Urothelium cell line (cell line): ENCODE data around the gene SEMA4D.
A peak's percentile ranks its signal among the peaks of the same experiment; 100 is the strongest.

Experiments used
- DNase-seq: peaks from one replicate; pipeline ENCODE4 v3.0.0; 2011; ENCODE audit warnings: low spot score, mixed read lengths
- FAIRE-seq: peaks from 2 replicates; lab custom pipeline; 2011; peaks lifted over from hg19 to GRCh38; lab: Jason Lieb, UNC

Gene SEMA4D

DNA sequence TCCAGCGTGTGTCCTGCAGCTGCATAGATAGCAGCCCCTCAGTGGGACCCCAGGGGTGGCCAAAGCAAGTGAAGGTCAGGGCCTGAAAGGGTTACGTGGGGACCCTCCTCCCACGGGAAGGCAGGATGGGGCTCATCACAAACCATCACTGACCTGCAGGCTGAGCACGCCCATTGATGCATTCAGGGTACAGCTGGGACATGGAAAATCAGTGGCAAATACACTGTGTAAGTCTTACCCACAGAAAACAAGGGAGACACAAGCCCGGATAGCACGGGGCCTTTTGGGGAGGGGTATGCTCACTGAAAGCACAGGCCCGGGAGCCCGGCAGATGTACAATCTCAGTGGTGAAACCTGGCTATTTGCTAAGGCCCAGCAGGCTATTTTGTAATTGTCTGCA lies 49.1 kb downstream of the SEMA4D start:
- no peak for FAIRE-seq

DNA sequence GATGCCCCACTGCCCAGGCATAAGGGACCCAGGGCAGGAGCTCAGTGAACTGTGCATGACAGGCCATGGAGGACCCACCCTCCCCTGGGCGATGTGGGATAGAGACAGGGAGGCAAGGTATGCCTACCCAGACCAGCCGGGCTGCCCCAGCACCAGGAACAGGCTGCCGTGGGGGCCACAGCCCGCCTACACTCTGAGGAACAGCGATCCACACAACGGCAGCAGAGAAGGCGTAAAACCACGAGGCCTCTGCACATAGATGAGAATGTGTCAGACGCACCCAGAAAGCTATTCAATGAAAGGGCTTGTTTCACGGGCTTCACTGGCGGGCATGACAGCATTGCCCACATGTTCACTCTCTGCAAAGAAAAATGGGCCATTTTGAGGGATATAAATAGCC lies 49.5 kb downstream of the SEMA4D start:
- FAIRE-seq: no peak
- DNase-seq: no peak

More for the DNA sequence above, 49.1 kb downstream of the SEMA4D start:
- DNase-seq: no peak

DNA sequence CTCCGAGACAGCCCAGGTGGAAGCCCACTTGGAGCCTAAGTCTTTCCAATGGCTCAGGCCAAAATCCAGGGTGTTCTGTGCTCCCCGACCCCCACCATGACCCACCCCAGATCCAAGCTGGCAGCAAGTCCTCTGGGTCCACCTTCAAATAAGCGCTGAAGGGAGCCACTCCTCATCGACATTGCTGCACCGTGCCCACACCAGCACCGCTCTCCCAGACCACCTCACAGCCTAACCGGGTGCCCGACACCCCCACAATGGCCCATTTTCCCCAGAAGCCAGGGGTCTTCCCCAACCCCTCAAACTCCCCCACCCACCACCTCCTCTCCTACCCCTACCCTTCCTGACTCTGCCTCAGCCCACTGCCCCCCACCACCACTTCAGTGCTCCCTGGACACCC lies 50.5 kb downstream of the SEMA4D start:
- FAIRE-seq: no peak
- no peak for DNase-seq

DNA sequence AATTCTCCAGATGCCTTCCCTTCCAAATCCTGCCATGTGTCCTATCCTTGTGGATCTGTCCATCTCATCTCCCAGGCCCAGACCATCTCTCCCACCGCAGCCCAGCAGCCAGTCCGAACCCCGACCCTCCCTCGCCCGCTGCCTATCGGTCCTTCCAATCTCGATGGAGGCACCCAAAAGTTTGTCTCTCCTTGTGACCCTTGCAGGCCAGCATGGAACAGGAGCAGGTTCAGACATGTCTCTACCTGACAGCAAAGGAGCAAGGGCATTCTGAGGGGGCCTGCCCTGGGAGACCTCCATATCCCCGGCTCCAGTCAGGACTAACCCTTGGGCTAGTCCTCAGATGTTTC lies 51.0 kb downstream of the SEMA4D start:
- FAIRE-seq: no peak
- no peak for DNase-seq

DNA sequence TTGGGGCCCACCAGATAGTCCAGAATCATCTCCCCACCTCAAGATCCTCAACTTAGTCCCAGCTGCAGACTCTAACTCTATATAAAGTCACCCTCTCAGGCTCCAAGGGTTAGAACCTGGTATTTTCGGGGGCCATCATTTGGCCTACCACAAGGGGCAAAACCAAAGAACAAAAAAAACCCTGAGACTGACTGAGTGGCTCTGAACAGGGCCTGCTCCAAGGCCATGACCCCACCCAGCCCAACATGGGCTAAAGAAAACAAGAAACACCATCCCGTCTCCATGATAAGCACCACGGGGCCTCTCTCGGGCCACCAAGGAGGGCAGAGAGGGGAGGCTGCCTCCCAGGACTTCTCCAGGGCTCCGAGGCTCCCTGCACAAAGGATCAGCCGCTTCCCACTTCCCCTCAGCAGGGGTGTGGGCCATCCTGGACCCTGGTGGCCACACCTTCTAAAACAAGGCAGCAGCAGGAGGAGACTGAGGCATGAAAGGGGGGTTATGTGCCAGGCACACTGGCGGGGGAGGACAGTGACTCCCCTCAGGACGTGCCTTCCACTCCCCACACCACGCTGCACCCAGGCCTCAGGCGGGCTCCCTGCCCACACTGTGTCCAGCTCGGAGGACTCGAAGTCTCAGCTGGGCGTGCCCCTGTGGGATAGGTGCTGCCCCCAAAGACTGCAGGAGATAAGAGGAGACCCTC lies 51.5 kb downstream of the SEMA4D start:
- FAIRE-seq: no peak
- no peak for DNase-seq

DNA sequence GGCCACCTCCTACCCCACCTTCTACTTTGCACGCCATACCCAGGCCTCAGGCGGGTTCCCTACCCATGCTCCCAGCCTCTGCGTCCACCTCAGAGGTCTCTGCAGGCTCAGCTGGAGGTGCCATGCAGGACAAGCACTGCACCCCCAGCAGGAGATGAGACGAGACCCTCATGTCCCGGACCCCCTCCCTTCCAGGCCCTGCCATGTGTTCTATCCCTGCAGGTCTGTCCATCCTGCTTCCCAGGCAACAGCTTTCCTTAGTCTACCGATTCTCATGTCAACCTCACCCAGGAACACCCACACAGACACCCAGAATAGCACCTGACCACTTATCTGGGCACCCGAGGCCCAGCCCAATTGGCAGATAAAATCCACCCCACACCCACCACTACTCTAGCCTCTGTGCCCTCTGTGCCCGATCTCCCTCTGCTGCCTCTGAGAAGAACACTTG lies 52.1 kb downstream of the SEMA4D start:
- FAIRE-seq (no peak), DNase-seq (no peak)

DNA sequence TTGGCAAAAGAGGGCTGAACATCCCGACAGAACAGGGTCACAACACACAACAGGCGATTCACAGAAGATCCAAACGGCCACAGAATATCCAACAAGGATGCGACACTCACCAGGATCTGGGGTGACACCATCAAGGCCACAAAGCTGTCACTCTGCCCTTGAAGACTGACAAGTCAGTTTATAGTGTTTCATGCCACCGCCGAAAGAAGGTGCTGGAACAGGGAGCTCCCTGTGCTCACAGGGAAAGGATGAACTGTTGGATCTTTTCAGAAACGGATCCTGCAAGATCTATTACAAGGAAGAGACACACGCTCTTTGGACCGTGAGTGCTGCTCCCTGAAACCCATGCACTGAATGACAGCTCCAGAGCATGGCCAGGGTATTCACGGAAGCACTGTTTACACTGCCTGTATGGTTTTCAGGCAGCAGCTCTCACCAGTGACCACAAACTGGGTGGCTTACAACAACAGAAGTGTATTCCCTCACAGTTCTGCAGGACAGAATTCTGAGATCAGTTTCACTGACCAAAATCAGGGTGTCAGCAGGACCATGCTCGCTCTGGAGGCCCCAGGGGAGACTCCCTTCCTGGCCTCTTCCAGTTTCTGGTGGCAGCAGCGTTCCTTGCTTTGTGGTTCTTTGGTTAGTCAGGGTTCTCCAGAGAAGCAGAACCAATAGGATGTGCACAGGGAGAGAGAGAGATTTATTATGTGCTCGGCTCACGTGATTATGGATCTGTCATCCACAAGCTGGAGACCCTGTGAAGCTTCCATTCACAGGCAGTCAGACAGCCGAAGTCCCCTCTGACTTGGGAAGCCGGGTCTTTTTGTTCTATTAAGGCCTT lies 52.8 kb downstream of the SEMA4D start:
- FAIRE-seq: no peak

DNA sequence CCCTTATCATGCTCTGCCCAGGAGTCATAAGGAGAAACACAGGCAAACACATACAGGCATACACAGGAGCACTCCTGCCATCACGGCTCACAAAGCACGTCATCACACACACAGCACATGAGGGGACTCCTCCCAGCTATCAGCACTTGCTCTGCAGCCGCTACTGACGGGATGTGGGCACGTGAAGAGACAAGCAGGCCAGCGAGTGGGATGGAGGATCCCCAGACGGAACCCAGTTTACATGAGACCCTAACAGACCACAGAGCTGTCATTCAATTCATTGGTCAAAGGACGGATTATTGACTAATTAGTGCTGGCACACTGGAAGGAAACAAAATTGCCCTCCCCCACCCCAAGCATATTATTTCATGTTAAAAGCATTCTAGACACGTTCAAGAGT lies 53.6 kb downstream of the SEMA4D start:
- no peak for DNase-seq
- FAIRE-seq: no peak

More for the DNA sequence above, 52.8 kb downstream of the SEMA4D start:
- DNase-seq: no peak

DNA sequence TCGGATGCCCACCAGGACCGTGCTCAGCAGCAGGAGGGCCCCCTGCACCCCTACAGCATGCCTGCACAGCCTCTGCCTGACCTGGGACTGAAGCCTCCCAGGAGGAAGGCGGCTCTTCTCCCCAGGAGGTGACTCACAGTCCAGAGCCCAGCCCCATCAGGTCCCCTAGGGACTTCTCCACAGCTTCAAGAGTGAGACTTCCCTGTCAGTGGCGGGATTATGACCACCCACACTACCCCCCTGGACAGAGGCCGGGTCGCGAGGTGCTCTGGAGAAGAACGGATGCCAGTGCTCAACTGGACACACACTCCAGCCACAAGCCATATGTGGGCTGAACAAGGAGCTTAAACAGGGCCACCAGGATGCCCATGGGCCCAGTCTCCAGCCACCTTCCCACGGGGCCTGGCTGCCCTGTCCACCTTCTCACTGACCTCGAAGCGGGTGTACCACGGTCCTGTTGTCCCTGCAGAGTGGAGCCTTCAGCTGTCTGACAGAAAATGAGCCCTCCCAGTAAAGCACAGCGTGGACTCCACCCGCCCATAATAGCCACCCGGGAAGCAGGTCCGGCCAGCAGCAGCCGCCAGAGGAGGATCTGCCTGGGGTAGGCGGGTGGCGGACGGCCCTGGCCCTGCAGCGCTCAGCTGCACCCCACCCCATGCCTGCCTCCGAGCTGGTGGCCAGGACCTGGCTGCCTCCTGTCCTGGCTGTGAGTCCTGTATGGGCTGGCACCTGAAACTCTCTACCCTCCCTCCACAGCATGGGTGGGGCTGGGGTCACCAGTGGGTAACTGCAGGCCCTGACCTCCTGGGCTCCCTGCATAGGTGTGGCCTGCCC lies 54.7 kb downstream of the SEMA4D start:
- no peak for FAIRE-seq
- peak; percentile 53 for DNase-seq

DNA sequence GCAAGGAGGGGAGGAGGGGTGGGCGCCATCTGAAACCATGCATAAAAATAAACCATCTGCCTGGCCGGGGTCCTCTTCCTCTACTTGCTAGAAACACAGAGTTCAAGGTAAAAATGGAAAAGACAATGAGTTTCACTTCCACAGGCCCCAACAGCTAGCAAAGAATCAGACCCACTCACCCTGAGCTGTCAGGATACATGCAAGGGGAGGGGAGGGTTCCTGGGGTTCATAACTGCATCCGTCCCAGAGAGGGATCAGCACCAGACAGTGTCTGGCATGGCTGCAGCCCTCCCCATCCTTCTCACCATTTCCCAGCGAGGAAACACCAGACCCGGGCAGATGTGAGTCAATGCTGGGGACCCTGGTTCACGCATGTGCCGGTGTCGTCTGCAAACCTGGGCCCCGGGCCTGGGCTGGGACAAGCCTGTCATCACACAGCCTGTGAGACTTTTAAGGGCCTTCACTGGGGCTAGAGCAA lies 55.4 kb downstream of the SEMA4D start:
- FAIRE-seq (no peak), DNase-seq (no peak)

DNA sequence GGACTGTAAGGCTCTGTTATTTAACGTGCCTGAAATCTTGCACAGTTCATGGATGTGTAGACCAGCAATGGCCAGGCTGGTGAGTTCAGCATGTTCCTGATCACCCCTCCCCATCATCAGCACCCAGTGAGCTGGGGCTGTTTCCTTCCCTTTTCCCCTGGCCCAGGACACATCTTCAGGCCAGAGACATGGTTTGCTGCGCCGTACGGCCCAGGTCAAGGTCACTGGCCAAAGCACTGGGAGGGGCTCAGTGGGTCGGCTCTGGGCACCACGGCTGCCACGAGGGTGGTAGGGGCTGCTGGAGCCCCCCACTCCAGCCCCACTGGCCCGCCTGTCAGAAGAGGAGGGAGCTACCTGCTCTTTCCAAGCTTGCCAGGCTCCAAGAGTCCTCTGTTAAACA lies 55.9 kb downstream of the SEMA4D start:
- no peak for DNase-seq
- FAIRE-seq: no peak

DNA sequence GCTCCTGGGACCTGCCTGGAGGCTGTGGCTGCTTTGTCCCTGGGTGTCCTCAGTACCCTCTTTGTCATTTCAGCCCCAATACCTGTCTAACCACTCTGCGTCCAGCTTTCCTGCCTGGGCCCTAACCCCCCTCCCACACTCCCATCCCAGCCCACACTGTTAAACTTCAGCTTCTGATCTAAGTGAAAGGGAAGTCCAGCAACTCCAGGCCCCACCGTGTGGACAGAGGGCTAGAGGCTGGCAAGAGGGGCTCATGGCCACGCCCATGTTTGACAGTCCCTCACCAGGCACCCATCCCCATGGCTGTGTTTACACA lies 56.3 kb downstream of the SEMA4D start:
- no peak for FAIRE-seq
- DNase-seq: no peak

DNA sequence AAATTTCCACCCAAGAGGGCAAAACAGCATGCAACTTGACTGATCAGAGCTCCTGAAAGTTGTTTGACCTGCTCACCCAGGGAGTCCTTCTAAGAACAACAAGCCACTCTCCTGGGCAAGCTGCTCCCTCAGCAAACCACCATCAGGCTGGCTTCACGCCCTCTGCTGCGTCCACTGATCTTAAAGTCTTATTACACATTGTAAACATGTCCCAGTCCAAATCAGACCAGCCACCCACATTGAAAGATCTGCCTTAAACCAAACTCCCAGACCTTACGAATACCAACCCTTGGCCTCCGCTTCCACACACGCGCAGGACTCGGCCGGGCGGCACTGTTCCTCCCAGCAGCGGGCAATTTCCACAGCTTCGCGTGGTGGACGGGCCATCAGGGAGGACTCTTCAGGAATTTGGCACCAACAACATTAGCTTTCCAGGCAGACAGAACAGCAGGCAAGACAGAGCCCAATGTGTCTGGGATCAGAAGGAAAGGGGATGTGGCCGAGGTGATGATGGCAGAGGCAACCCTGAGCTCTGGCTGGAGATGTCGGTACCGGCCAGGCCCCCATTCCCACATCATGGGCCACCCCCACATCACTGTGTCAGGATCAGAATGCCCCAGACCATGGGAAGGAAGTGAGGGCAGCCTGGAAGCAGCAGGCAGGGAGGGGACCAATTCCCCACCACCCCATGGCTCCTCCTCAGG lies 56.8 kb downstream of the SEMA4D start:
- no peak for FAIRE-seq
- DNase-seq: no peak

DNA sequence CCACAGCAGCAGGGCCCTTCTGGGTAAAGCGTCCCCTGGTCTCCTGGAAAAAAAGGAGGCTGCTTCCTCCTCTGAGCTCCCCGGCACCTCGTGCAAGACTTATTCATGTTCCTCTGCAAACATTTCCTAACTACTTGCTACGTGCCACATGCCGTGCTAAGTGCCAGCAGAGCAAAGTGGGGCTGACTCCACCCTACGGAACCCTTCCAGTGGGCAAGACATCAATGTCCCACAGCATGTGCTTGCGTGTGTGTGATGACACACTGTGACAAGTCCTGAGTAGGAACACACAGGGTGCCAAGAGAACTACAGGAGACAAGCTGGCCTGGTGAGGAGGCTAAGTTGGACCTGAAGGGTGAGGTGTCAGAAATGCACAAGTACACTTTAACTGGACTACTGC lies 57.4 kb downstream of the SEMA4D start:
- DNase-seq: no peak
- FAIRE-seq: no peak

DNA sequence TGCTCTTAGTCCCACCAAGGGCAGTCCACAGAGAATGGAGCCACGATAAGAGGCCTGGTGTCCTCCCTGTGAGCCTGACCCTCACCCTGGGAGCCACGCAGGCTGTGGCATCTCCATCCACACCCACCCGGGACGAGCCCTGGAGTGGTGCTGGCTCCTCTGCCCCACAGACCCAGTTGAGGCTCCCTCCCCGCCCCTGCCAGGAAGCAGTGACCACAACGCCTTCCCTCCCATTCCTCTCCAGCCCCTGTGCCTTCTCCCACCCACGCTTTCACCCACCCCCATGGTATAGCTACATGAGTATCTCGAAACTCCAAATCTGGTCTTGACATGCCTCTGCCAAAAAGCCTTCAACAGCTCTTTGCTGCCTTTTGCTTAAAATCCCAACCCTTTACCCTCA lies 57.9 kb downstream of the SEMA4D start:
- FAIRE-seq: no peak
- DNase-seq: no peak

DNA sequence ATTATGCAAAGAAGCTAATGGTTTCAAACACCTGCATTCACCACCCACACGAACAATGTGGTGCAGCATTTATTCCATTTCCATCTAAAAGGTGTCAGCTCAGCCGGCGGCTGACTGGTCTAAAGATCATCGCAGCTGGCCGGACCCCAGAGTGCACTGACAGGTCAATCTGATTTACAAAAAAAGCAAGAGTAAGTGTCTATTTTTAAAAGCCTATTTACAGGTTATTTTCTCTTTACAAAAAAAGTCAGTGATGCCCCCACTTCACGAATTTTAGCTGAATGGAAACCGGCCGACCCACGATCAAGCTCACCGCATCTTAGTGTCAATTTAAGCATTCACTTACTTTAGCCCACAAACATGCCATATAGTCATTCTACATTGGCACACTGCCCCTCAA lies 58.3 kb downstream of the SEMA4D start:
- no peak for FAIRE-seq
- DNase-seq: no peak

DNA sequence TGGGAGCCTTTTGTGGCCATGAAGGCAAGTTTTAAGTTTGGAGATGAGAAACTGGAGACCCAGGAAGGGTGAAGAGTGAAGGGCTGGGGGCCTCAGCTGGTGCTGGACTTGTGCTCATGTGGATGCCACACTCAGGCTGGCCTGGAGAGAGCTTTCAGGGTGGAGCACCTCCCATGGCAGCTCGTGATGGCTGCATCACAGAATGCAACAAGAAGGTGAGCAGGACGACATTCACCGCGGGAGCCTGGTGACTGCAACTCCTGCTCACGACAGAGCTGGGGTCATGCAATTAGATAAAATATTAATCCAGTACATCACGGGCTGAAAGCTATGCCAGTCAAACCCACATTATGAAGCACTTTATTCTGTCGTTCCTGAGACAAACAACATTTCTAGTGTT lies 59.7 kb downstream of the SEMA4D start:
- no peak for DNase-seq
- FAIRE-seq: no peak

DNA sequence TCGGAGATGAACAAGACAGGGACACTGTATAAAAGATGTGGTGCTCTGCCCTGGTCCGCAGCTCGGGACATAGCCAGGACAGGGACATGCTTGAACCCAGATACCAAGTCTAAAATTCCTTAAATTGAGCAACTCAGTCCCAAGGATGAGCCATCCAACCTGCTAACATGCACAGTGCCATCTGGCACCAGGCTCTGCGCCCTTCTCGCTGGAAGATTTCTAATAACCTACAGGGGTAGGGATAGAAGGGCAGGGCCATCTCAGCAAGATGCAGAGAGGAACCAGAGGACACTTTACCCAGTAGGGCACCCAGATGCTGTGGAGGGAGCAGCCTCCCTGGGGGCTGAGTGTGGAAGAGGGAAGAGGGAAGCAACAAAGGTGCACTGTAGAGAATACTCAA lies 60.1 kb downstream of the SEMA4D start:
- no peak for DNase-seq
- FAIRE-seq: peak; percentile 69

DNA sequence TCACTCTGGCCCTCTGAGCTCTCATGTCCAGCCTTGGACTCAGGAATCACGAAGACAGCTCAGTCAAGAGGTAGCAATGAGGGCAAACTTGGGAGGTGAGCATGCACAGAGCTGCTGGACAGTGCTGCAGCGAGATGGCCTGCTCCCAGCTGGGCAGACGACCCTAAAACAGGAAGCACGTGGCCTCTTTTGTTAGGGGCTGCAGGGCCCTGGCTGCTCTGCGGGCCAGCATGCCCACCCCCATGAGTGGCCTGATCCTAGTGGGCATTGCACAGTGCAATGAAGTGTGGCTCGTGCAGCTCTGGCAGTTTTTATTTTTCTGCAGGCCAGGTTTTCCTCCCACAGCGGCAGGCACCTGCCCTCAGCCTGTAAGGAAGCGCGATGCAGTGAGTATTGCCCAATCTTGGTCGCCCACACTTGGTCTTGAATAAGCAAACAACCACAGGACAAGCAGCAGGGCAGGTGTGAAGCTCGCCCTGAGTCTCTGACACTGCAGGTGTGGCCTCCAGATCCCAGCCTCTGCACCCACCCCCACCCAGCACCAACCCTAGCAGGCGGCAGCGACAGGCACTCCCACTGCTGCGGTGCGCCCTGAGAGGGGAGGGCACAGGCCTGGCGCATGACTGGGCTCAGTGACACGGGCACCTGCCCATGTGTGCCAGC lies 60.8 kb downstream of the SEMA4D start:
- FAIRE-seq (no peak), DNase-seq (no peak)

DNA sequence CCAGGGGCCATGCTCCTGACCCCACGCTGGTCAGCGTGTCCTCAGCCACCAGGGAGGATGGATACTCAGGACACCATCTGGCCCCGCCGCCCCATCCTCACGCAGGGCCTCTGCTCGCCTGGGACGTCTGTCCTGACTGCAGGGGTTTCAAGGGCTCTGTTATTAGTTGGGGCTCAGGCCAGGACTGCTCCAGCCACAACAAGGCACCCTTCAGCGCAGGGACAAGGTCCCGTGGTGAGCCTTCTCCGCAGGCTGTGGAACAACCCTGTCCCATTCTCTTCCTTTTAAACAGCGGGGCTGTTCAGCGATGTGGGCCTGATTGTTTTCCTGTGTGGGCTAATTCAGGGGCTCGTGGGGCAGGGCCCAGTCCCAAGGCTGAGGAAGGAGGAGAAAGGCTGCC lies 61.6 kb downstream of the SEMA4D start:
- no peak for FAIRE-seq

More for the DNA sequence above, 61.6 kb downstream of the SEMA4D start:
- no peak for DNase-seq
